Ishikawa (cell line): ENCODE results near the gene STPG3.

ENCODE experiments used
- CREB1 ChIP-seq: IDR thresholded peaks from 2 replicates; pipeline ENCODE4 v1.6.1; 2012; ENCODE audit warnings: low read depth
- EP300 ChIP-seq: IDR thresholded peaks from 2 replicates; pipeline ENCODE4 v1.6.1; 2012; ENCODE audit warnings: borderline replicate concordance
- FOXM1 ChIP-seq: IDR thresholded peaks from 2 replicates; pipeline ENCODE4 v1.6.1; 2012; ENCODE audit warnings: low read depth, borderline replicate concordance
- MAX ChIP-seq: IDR thresholded peaks from 2 replicates; pipeline ENCODE4 v1.6.1; 2012
- NFIC ChIP-seq: IDR thresholded peaks from 2 replicates; pipeline ENCODE4 v1.6.1; 2012
- RAD21 ChIP-seq: IDR thresholded peaks from 2 replicates; pipeline ENCODE4 v1.6.1; 2012; ENCODE audit warnings: low read depth
- TAF1 ChIP-seq: IDR thresholded peaks from 2 replicates; pipeline ENCODE4 v1.6.1; 2012; ENCODE audit warnings: low read depth, mild to moderate bottlenecking
- TEAD4 ChIP-seq: IDR thresholded peaks from 2 replicates; pipeline ENCODE4 v1.6.1; 2012
- YY1 ChIP-seq: IDR thresholded peaks from 2 replicates; pipeline ENCODE4 v1.6.1; 2012; ENCODE audit warnings: low read depth
- TF ChIP-seq, protein P1 (sequence below): IDR thresholded peaks from 2 replicates; pipeline ENCODE4 v1.6.1; 2012; ENCODE audit warnings: low read depth, mild to moderate bottlenecking

DNA sequence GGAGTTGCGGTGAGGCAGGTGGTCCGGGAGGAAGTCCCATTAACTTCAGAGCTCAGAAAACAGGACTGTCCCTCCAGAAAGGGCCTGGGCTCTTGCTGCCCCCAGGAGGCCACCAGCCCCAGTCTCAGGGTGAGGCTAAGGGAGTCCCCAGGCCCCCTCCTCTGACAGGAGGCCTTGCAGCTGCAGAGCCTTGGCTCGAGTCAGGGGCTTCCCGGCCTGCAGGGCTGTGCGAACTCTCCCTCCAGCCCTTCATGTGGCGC is 3.2 kb upstream of the STPG3 start:
- TF ChIP-seq EP300 (no peak), RAD21 (no peak), MAX (no peak), NFIC (no peak), TAF1 (no peak), CREB1 (no peak), TEAD4 (no peak), FOXM1 (no peak), YY1 (no peak)
- TF ChIP-seq, protein P1, sequence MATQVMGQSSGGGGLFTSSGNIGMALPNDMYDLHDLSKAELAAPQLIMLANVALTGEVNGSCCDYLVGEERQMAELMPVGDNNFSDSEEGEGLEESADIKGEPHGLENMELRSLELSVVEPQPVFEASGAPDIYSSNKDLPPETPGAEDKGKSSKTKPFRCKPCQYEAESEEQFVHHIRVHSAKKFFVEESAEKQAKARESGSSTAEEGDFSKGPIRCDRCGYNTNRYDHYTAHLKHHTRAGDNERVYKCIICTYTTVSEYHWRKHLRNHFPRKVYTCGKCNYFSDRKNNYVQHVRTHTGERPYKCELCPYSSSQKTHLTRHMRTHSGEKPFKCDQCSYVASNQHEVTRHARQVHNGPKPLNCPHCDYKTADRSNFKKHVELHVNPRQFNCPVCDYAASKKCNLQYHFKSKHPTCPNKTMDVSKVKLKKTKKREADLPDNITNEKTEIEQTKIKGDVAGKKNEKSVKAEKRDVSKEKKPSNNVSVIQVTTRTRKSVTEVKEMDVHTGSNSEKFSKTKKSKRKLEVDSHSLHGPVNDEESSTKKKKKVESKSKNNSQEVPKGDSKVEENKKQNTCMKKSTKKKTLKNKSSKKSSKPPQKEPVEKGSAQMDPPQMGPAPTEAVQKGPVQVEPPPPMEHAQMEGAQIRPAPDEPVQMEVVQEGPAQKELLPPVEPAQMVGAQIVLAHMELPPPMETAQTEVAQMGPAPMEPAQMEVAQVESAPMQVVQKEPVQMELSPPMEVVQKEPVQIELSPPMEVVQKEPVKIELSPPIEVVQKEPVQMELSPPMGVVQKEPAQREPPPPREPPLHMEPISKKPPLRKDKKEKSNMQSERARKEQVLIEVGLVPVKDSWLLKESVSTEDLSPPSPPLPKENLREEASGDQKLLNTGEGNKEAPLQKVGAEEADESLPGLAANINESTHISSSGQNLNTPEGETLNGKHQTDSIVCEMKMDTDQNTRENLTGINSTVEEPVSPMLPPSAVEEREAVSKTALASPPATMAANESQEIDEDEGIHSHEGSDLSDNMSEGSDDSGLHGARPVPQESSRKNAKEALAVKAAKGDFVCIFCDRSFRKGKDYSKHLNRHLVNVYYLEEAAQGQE = no peak
